ENCODE results near the gene ARHGEF12. TPM values are rescaled to one million over a fixed set of nuclear protein-coding genes. Genes with fewer than 3 reads are reported as not detected.

ARHGEF12 gene
- total RNA-seq, 4 donors from 2014 or later = 64.4 to 108 (median 88.3) TPM

GRCh38 chr11:120342678-120343077 lies 6.5 kb downstream of the ARHGEF12 start:
- TF ChIP-seq CTCF (IDR thresholded peaks at IDR 0.05; ENCODE audit: low read depth) = no peak

GRCh38 chr11:120343429-120343828 lies 7.2 kb downstream of the ARHGEF12 start:
- no peak for TF ChIP-seq CTCF (IDR thresholded peaks at IDR 0.05; ENCODE audit: low read depth)

GRCh38 chr11:120344302-120345004 lies 8.2 kb downstream of the ARHGEF12 start:
- TF ChIP-seq CTCF (IDR thresholded peaks at IDR 0.05; ENCODE audit: low read depth) = no peak

- TF ChIP-seq CTCF (IDR thresholded peaks at IDR 0.05; ENCODE audit: low read depth) = no peak
Observed at GRCh38 chr11:120346233-120346632, 10.0 kb downstream of the ARHGEF12 start.

GRCh38 chr11:120350637-120351036 lies 14.4 kb downstream of the ARHGEF12 start:
- no peak for TF ChIP-seq CTCF (IDR thresholded peaks at IDR 0.05; ENCODE audit: low read depth)

GRCh38 chr11:120352405-120352804 lies 16.2 kb downstream of the ARHGEF12 start:
- no peak for TF ChIP-seq CTCF (IDR thresholded peaks at IDR 0.05; ENCODE audit: low read depth)

- TF ChIP-seq CTCF (IDR thresholded peaks at IDR 0.05; ENCODE audit: low read depth) = no peak
Observed at GRCh38 chr11:120354068-120354467, 17.9 kb downstream of the ARHGEF12 start.

All from subcutaneous adipose tissue (tissue), 4 donors.